ENCODE measurements around the gene IKZF5. TPM values are rescaled to one million over a fixed set of nuclear protein-coding genes. Genes with fewer than 3 reads are reported as not detected.

Gene IKZF5
- total and polyA plus RNA-seq, 2 experiments from 2014 or later = 6.9 to 10.5 TPM

GRCh38 chr10:123019264-123019663 lies 10.7 kb upstream of the IKZF5 start (continued):
- TF ChIP-seq REST (IDR thresholded peaks at IDR 0.05; ENCODE audit: unreplicated experiment) (no peak), POLR2AphosphoS5 (IDR thresholded peaks at IDR 0.05; ENCODE audit: low read depth) (no peak), ETS1 (IDR thresholded peaks at IDR 0.05) (no peak), NANOG (IDR thresholded peaks at IDR 0.05; ENCODE audit: borderline replicate concordance) (no peak), EZH2 (IDR thresholded peaks at IDR 0.05; ENCODE audit: low read depth, unreplicated experiment) (no peak), CTCF (conservative IDR thresholded peaks at IDR 0.05; ENCODE audit: low read depth in 2 of 2) (no peak), EZH2phosphoT487 (IDR thresholded peaks at IDR 0.05; ENCODE audit: unreplicated experiment) (no peak), ZNF114 (CRISPR knock-in tag; IDR thresholded peaks at IDR 0.05) (no peak), JUNB (IDR thresholded peaks at IDR 0.05; ENCODE audit: unreplicated experiment) (no peak), ZNF331 (CRISPR knock-in tag; IDR thresholded peaks at IDR 0.05; ENCODE audit: low read depth) (no peak)

- Mint-ChIP-seq H3K4me3 (peak overlapping the region; percentile 22; the same call in 1 of the 3 replicates), H3K9me3 (peaks cover 19% of the 10 kb centered on the region), H3K4me1 (peaks cover 71% of the 10 kb centered on the region), H3K27me3 (ENCODE audit: insufficient read depth, low read depth, poor library complexity) (peaks cover 27% of the 10 kb centered on the region), H3K27ac (peak overlapping the region; percentile 94), H3K36me3 (ENCODE audit: low read depth) (peaks cover 26% of the 10 kb centered on the region)
- Histone ChIP-seq H3K27ac (ENCODE audit: low read depth) (peak overlapping the region; percentile 82; the same call in 1 of the 2 replicates), H3F3A (replicated peaks; ENCODE audit: low read depth) (no peaks in the 10 kb centered on the region), H3K4me3 (peak overlapping the region; percentile 40; the same call in 1 of the 2 replicates), H3K4me2 (peak overlapping the region; percentile 62), H2AFZ (no peak overlapping the region), H3K79me2 (replicated peaks; ENCODE audit: insufficient read depth) (no peaks in the 10 kb centered on the region), H3K9me2 (ENCODE audit: insufficient read depth) (no peaks in the 10 kb centered on the region), H4K20me1 (replicated peaks; ENCODE audit: insufficient read depth) (no peaks in the 10 kb centered on the region), H3K36me3 (ENCODE audit: insufficient read depth) (no peaks in the 10 kb centered on the region), H3K4me1 (ENCODE audit: insufficient read depth) (peaks cover 66% of the 10 kb centered on the region), H3K27me3 (ENCODE audit: insufficient read depth) (peaks cover 34% of the 10 kb centered on the region)
- no peak for ATAC-seq
- no peak for DNase-seq (ENCODE audit: low spot score)
- TF ChIP-seq CTCF (conservative IDR thresholded peaks at IDR 0.05; ENCODE audit: low read depth in 2 of 2) = no peak
These were observed 9.9 kb upstream of the IKZF5 start for GRCh38 chr10:123018531-123018930.

All from GM23338 (cell line).